ENCODE data around the gene CARD14.

DNA sequence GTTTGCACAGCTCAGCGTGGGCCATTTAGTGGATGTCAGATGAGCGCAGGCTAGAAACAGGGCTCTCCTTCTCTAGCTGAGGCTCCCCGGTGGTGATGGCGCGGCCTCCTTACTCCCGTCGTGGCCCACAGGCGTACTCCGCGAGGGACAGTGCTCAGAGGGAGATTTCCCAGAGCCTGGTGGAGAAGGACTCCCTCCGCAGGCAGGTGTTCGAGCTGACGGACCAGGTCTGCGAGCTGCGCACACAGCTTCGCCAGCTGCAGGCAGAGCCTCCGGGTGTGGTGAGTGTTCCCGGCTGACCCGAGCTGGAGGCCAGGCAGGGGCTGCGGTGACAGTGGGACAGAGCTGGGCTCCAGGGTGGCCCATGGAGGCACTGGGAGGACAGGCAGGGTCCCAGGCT lies 21.4 kb downstream of the CARD14 start:
- TF ChIP-seq, protein P1, sequence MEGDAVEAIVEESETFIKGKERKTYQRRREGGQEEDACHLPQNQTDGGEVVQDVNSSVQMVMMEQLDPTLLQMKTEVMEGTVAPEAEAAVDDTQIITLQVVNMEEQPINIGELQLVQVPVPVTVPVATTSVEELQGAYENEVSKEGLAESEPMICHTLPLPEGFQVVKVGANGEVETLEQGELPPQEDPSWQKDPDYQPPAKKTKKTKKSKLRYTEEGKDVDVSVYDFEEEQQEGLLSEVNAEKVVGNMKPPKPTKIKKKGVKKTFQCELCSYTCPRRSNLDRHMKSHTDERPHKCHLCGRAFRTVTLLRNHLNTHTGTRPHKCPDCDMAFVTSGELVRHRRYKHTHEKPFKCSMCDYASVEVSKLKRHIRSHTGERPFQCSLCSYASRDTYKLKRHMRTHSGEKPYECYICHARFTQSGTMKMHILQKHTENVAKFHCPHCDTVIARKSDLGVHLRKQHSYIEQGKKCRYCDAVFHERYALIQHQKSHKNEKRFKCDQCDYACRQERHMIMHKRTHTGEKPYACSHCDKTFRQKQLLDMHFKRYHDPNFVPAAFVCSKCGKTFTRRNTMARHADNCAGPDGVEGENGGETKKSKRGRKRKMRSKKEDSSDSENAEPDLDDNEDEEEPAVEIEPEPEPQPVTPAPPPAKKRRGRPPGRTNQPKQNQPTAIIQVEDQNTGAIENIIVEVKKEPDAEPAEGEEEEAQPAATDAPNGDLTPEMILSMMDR (IDR thresholded peaks at IDR 0.05) = no peak
- no peak for TF ChIP-seq EP300 (IDR thresholded peaks at IDR 0.05; ENCODE audit: low read depth)
- TF ChIP-seq POLR2AphosphoS5 (IDR thresholded peaks at IDR 0.05) = no peak
- no peak for TF ChIP-seq POLR2A (IDR thresholded peaks at IDR 0.05)
